GM13976 (cell line): ENCODE data around the gene ACAD9.
"Not testable (repeated sequence)": the region's sequence is repeated elsewhere in the genome, so short reads cannot be mapped to it uniquely, and the experiment has no call there.

ENCODE experiments used
- DNase-seq: peaks from one replicate; pipeline ENCODE4 v3.0.0; 2012; ENCODE audit warnings: low spot score
- CTCF ChIP-seq: IDR thresholded peaks from 2 replicates; pipeline ENCODE4 v1.5.1; 2012; ENCODE audit warnings: borderline replicate concordance, mild to moderate bottlenecking; ENCODE audit not compliant: insufficient read depth; ENCODE audit errors: extremely low read depth, missing control alignments, control extremely low read depth
- in situ Hi-C: fragments of 300-500 bp; cut with MboI; formaldehyde crosslinking; loops from one replicate; pipeline ENCODE4 v1.12.0; 2022; ENCODE audit warnings: low sequenced_read_pairs, mixed read lengths, inconsistent platforms; ENCODE audit not compliant: unreplicated experiment

The ACAD9 gene

DNA sequence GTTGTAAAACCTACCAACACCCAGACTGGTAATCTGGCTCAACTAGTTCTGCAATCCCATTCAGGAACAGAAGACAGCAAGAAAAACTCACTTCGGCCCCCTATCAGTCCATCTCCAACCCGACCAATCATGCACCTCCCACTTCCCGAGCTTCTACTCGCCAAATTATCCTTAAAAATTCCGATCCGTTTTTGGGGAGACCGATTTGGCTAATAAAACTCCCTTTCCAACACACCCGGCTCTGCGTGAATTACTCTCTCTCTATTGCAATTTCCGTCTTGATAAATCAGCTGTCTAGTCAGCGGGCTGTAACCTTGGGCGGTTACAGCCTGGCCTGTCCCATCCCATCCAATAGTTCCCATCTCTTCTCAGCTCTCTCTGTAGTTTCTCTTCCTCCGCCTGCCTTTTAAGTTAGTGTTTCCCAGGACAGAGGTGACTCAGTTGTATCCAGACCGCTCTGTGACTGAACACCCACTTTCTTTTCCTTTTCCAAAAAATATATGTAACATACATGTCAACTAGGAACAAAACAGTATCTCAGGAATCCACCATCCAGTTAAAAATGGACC, 780 bp upstream of the ACAD9 start:
- no peak for DNase-seq
- TF ChIP-seq CTCF = no peak
- in situ Hi-C loops = no loop called here

- in situ Hi-C loops = no loop called here
- DNase-seq = no peak
- no peak for TF ChIP-seq CTCF
These were observed 571 bp downstream of the ACAD9 start for GRCh38 chr3:128879991-128880390.

DNA sequence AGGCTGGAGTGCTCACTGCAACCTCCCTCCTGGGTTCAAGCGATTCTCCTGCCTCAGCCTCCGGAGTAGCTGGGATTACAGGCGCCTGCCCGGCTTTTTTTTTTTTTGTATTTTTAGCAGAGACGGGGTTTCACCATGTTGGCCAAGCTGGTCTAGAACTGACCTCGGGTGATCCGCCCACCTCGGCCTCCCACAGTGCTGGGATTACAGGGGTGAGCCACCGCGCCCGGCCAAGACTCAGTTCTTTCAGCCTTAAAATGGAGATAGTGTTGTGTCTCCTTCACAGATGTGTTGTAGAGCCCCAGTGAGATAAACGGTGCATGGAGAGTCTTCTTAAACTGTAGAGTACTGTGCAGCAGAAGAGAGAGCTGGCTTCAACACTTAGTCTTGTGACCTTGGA, 1.0 kb downstream of the ACAD9 start:
- in situ Hi-C loops, DNase-seq: not testable (repeated sequence)

GRCh38 chr3:128881576-128881975, 2.2 kb downstream of the ACAD9 start:
- no peak for DNase-seq
- TF ChIP-seq CTCF = no peak
- in situ Hi-C loops = no loop called here

- in situ Hi-C loops = no loop called here
- no peak for DNase-seq
- TF ChIP-seq CTCF = no peak
These were observed 3.3 kb downstream of the ACAD9 start for GRCh38 chr3:128882719-128883118.

DNA sequence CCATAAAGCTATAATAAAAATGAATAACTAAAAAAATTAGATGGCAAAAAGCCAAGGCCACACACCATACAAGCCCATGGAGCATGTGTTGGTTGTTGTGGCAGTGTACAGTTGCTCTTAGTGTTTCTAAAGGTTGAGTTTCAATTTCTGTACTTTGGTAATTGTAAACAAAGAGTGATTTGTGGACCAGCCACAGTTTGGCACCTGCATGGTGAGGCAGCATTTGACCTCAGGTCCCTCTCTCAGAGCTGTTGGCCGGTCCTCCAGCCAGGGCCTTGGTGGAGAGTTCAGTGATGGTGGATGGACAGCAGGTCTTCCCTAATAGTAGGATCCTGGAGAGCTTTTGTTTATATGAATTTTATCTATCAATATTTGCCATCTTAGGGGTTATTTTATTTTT, 5.6 kb downstream of the ACAD9 start:
- no peak for TF ChIP-seq CTCF
- in situ Hi-C loops = no loop called here
- no peak for DNase-seq

GRCh38 chr3:128889139-128889894, 9.9 kb downstream of the ACAD9 start:
- DNase-seq = no peak
- TF ChIP-seq CTCF = no peak
- in situ Hi-C loops = no loop called here
